ENCODE data around the gene THAP2. TPM values are rescaled to one million over a fixed set of nuclear protein-coding genes. Genes with fewer than 3 reads are reported as not detected.

The THAP2 gene
- total and polyA plus RNA-seq, 4 donors = 2.7 to 10.5 (median 4.1) TPM

GRCh38 chr12:71721783-71722505 is 57.8 kb downstream of the THAP2 start:
- no peaks in the 10 kb centered on the region for H3K36me3 ChIP-seq (ENCODE audit: control insufficient read depth in 4 of 4, insufficient read depth in 4 of 4, low read length in 4 of 4)

GRCh38 chr12:71725011-71725410 is 60.9 kb downstream of the THAP2 start:
- no peaks in the 10 kb centered on the region for H3K4me1 ChIP-seq (ENCODE audit: control insufficient read depth in 5 of 5, insufficient read depth in 5 of 5, low read length in 5 of 5)
- WGBS, 2 donors = 76 to 82% methylated on average over 3 of the region's 3 CpGs
- no peak for TF ChIP-seq CTCF (IDR thresholded peaks at IDR 0.05; ENCODE audit: control extremely low read depth, extremely low read depth)
- H3K9me3 ChIP-seq (ENCODE audit: control insufficient read depth in 4 of 4, insufficient read depth in 3 of 4, low read length in 3 of 4) = no peaks in the 10 kb centered on the region
- peak in 1 of 3 donors; percentile 12 for DNase-seq
- no peak overlapping the region for H3K4me3 ChIP-seq
- ATAC-seq (ENCODE audit: insufficient read depth, low FRiP score) = no peak
- no peak overlapping the region for H3K9ac ChIP-seq (ENCODE audit: insufficient read depth in 1 of 2, low read length in 2 of 2)
- H3K27me3 ChIP-seq (ENCODE audit: control insufficient read depth in 3 of 3, insufficient read depth in 3 of 3, low read length in 2 of 3) = no peaks in the 10 kb centered on the region
- no peak overlapping the region for H3K27ac ChIP-seq (ENCODE audit: low read depth in 1 of 2, low read length in 1 of 2)
- no peaks in the 10 kb centered on the region for H3K36me3 ChIP-seq (ENCODE audit: control insufficient read depth in 4 of 4, insufficient read depth in 4 of 4, low read length in 4 of 4)

More at GRCh38 chr12:71721783-71722505, 57.8 kb downstream of the THAP2 start:
- no peak for DNase-seq
- H3K9ac ChIP-seq (ENCODE audit: insufficient read depth in 1 of 2, low read length in 2 of 2) = no peak overlapping the region
- no peak overlapping the region for H3K4me3 ChIP-seq
- WGBS, 2 donors = 92 to 97% methylated on average over 4 of the region's 4 CpGs
- no peak for ATAC-seq (ENCODE audit: insufficient read depth, low FRiP score)
- no peak for TF ChIP-seq CTCF (IDR thresholded peaks at IDR 0.05; ENCODE audit: control extremely low read depth, extremely low read depth)
- no peaks in the 10 kb centered on the region for H3K9me3 ChIP-seq (ENCODE audit: control insufficient read depth in 4 of 4, insufficient read depth in 3 of 4, low read length in 3 of 4)
- no peaks in the 10 kb centered on the region for H3K27me3 ChIP-seq (ENCODE audit: control insufficient read depth in 3 of 3, insufficient read depth in 3 of 3, low read length in 2 of 3)
- H3K4me1 ChIP-seq (ENCODE audit: control insufficient read depth in 5 of 5, insufficient read depth in 5 of 5, low read length in 5 of 5) = no peaks in the 10 kb centered on the region
- no peak overlapping the region for H3K27ac ChIP-seq (ENCODE audit: low read depth in 1 of 2, low read length in 1 of 2)

GRCh38 chr12:71726548-71726947 is 62.4 kb downstream of the THAP2 start:
- H3K4me1 ChIP-seq (ENCODE audit: control insufficient read depth in 5 of 5, insufficient read depth in 5 of 5, low read length in 5 of 5) = no peaks in the 10 kb centered on the region
- no peak overlapping the region for H3K4me3 ChIP-seq
- DNase-seq (no peak), ATAC-seq (ENCODE audit: insufficient read depth, low FRiP score) (no peak)
- 89% methylated on average over 2 of the region's 2 CpGs for WGBS, 2 donors
- no peak overlapping the region for H3K9ac ChIP-seq (ENCODE audit: insufficient read depth in 1 of 2, low read length in 2 of 2)
- no peaks in the 10 kb centered on the region for H3K27me3 ChIP-seq (ENCODE audit: control insufficient read depth in 3 of 3, insufficient read depth in 3 of 3, low read length in 2 of 3)
- H3K9me3 ChIP-seq (ENCODE audit: control insufficient read depth in 4 of 4, insufficient read depth in 3 of 4, low read length in 3 of 4) = no peaks in the 10 kb centered on the region
- TF ChIP-seq CTCF (IDR thresholded peaks at IDR 0.05; ENCODE audit: control extremely low read depth, extremely low read depth) = no peak
- no peak overlapping the region for H3K27ac ChIP-seq (ENCODE audit: low read depth in 1 of 2, low read length in 1 of 2)
- H3K36me3 ChIP-seq (ENCODE audit: control insufficient read depth in 4 of 4, insufficient read depth in 4 of 4, low read length in 4 of 4) = no peaks in the 10 kb centered on the region

DNA sequence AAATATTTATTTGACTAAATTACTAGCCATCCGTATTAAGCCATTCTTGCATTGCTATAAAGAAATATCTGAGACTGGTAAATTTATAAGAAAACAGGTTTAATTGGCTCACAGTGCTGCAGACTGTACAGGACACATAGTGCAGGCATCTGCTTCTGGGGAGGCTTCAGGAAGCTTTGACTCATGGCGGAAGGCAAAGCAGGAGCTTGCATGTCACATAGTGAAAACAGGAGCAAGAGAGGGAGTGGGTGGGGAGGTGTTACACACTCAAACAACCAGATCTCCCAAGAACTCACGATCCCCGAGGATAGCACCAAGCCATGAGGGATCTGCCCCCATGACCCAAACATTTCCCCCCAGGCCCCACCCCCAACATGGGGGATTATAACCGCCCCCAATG is 63.9 kb downstream of the THAP2 start:
- H3K9me3 ChIP-seq (ENCODE audit: control insufficient read depth in 4 of 4, insufficient read depth in 3 of 4, low read length in 3 of 4) = no peaks in the 10 kb centered on the region
- H3K4me3 ChIP-seq = no peak overlapping the region
- no peak overlapping the region for H3K27ac ChIP-seq (ENCODE audit: low read depth in 1 of 2, low read length in 1 of 2)
- no peaks in the 10 kb centered on the region for H3K4me1 ChIP-seq (ENCODE audit: control insufficient read depth in 5 of 5, insufficient read depth in 5 of 5, low read length in 5 of 5)
- H3K27me3 ChIP-seq (ENCODE audit: control insufficient read depth in 3 of 3, insufficient read depth in 3 of 3, low read length in 2 of 3) = no peaks in the 10 kb centered on the region
- no peak for TF ChIP-seq CTCF (IDR thresholded peaks at IDR 0.05; ENCODE audit: control extremely low read depth, extremely low read depth)
- ATAC-seq (ENCODE audit: insufficient read depth, low FRiP score) (no peak), DNase-seq (no peak)
- whole genome bisulfite sequencing, 2 donors = 83 to 89% methylated on average over 5 of the region's 5 CpGs
- H3K9ac ChIP-seq (ENCODE audit: insufficient read depth in 1 of 2, low read length in 2 of 2) = no peak overlapping the region
- H3K36me3 ChIP-seq (ENCODE audit: control insufficient read depth in 4 of 4, insufficient read depth in 4 of 4, low read length in 4 of 4) = no peaks in the 10 kb centered on the region
